GM21786 (cell line): ENCODE data around the gene ZYX.

Source experiments
- ATAC-seq: cut with Tn5 transposase; IDR thresholded peaks from one replicate; pipeline ENCODE4 v1.9.1; 2021; ENCODE audit not compliant: unreplicated experiment

ZYX gene

GRCh38 chr7:143362131-143363015, 18.8 kb upstream of the ZYX start, which contains the start of gene FAM131B:
Gene FAM131B (minus strand): TSS chr7:143362713. CDS start chr7:143362603, 110 bp downstream.
- no peak for ATAC-seq

- no peak for ATAC-seq
Observed at GRCh38 chr7:143363016-143363937, 17.9 kb upstream of the ZYX start.

- ATAC-seq: no peak
Observed at GRCh38 chr7:143367972-143368371, 13.2 kb upstream of the ZYX start.

- ATAC-seq: no peak
Observed at GRCh38 chr7:143368387-143368786, 12.8 kb upstream of the ZYX start.

- ATAC-seq: no peak
Observed at GRCh38 chr7:143369678-143370651, 11.2 kb upstream of the ZYX start.

- ATAC-seq: peak; percentile 52
Observed at GRCh38 chr7:143372070-143372469, 9.1 kb upstream of the ZYX start.

GRCh38 chr7:143373255-143373794, 7.8 kb upstream of the ZYX start:
- ATAC-seq: no peak

- ATAC-seq: no peak
Observed at GRCh38 chr7:143374561-143374960, 6.6 kb upstream of the ZYX start.

GRCh38 chr7:143375298-143376034, 5.7 kb upstream of the ZYX start:
- ATAC-seq: no peak

GRCh38 chr7:143376396-143376795, 4.7 kb upstream of the ZYX start:
- ATAC-seq: no peak

- ATAC-seq: peak; percentile 4
Observed at GRCh38 chr7:143379611-143380259, 1.4 kb upstream of the ZYX start.

GRCh38 chr7:143380260-143380645, 892 bp upstream of the ZYX start:
- peak; percentile 56 for ATAC-seq

- peak; percentile 7 for ATAC-seq
Observed at GRCh38 chr7:143381427-143382125, 431 bp downstream of the ZYX start.

GRCh38 chr7:143382126-143382790, 1.1 kb downstream of the ZYX start:
- ATAC-seq: no peak

GRCh38 chr7:143382791-143383641, 1.9 kb downstream of the ZYX start:
- ATAC-seq: no peak

GRCh38 chr7:143383642-143383957, 2.5 kb downstream of the ZYX start:
- no peak for ATAC-seq

- ATAC-seq: no peak
Observed at GRCh38 chr7:143384148-143384547, 3.0 kb downstream of the ZYX start.
